ENCODE data around the gene ABHD13. TPM values are rescaled to one million over a fixed set of nuclear protein-coding genes. Genes with fewer than 3 reads are reported as not detected.
"Not testable (repeated sequence)": the region's sequence is repeated elsewhere in the genome, so short reads cannot be mapped to it uniquely, and the experiment has no call there.

ABHD13 gene
- total RNA-seq, 1 donor from 2014 or later: 9.9 TPM

DNA sequence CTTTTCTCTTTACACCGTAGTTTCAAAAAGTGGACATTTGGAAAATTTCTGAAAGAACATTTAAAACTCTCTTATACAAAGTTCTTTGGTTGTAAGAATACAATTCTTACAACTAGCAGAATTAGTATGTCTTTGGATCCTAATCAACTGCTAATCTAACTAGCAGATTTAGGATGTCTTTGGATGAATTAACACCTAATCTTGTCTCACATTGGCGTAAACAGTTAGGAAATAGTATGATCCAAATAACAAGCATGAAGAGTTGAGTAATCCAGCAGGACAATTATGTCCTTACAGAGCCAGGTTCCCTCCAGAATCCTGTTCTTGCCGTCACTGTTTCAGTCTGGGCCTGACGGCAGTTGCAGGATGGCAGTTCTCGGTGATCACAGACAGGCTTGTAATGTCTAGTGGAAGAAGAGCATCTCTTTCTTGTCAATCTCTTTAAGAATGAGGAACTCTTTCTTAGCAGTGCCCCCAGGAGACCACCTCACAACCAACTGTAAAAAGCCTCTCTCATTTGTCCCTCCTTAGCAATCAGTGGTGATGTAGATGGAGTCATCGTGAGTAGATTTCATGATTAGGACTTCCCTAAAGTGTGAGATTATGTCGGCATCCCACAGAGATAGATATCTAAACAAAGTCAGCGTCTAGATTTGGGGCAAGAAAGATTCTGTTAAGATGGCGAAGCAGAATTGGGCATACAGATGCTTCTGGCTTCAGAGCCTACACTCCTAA, 45.6 kb downstream of the ABHD13 start:
- H3K27me3 ChIP-seq (ENCODE audit: control insufficient read depth, insufficient read depth, low read length): no peaks in the 10 kb centered on the region
- no peak overlapping the region for H3K4me3 ChIP-seq (ENCODE audit: low read depth, low read length)
- no peak for DNase-seq (ENCODE audit: low read depth)
- TF ChIP-seq, protein P1, sequence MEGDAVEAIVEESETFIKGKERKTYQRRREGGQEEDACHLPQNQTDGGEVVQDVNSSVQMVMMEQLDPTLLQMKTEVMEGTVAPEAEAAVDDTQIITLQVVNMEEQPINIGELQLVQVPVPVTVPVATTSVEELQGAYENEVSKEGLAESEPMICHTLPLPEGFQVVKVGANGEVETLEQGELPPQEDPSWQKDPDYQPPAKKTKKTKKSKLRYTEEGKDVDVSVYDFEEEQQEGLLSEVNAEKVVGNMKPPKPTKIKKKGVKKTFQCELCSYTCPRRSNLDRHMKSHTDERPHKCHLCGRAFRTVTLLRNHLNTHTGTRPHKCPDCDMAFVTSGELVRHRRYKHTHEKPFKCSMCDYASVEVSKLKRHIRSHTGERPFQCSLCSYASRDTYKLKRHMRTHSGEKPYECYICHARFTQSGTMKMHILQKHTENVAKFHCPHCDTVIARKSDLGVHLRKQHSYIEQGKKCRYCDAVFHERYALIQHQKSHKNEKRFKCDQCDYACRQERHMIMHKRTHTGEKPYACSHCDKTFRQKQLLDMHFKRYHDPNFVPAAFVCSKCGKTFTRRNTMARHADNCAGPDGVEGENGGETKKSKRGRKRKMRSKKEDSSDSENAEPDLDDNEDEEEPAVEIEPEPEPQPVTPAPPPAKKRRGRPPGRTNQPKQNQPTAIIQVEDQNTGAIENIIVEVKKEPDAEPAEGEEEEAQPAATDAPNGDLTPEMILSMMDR (IDR thresholded peaks at IDR 0.05; ENCODE audit: insufficient read depth, low read length, poor library complexity, severe bottlenecking): no peak
- no peaks in the 10 kb centered on the region for H3K36me3 ChIP-seq (ENCODE audit: control insufficient read depth, insufficient read depth, low read length)

DNA sequence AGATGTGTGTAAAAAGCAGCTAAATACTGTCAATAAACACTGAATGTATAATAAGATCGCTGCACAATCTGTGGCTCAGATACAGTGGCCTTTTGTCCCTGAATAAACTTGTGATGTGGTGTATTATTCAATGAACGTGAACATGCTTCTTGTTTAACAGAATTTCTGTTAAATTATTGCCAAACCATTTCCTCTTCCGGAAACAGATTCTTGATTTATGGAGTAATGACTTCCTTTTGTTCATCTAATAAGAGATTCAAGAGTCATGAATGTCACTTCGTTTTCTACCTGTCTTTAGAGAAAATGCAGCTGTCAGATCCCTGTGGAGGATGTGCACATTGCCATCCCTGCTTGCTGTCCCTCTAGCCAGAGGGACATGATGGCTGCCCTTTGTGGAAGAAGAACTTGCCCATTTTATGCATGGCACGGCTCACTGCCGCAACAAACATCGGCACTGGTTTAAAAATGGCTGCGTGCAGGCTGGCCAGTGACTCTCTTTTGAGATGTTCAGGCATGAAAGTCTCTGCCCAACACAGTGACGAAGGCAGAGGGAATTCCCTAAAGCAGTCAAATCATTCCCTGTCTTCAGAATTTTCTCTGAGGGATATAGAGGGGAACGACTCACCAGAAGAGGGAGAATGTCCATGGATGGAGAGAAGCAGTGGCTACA, 48.3 kb downstream of the ABHD13 start:
- no peak for DNase-seq (ENCODE audit: low read depth)
- no peaks in the 10 kb centered on the region for H3K27me3 ChIP-seq (ENCODE audit: control insufficient read depth, insufficient read depth, low read length)
- no peaks in the 10 kb centered on the region for H3K36me3 ChIP-seq (ENCODE audit: control insufficient read depth, insufficient read depth, low read length)
- TF ChIP-seq, protein P1 (IDR thresholded peaks at IDR 0.05; ENCODE audit: insufficient read depth, low read length, poor library complexity, severe bottlenecking): no peak
- H3K4me3 ChIP-seq (ENCODE audit: low read depth, low read length): no peak overlapping the region

DNA sequence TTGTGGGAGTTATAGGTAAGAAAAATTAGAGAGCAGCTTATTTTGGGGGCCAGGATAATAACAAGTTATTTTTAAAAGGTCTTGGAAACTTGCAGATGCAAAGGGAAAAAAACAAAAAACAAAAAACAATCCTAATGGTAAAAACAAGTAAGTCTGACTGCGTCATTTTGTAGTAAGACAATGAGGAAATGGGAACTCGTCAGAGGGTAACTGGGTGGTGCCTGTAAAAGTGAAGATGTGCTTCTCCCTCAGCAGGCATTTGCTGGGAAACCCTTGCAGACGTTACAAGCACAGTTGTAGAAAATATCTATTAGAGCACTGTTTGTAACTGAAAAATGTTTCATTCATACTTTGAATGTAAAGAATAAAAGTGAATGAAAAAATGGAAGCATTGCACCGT, 49.2 kb downstream of the ABHD13 start:
- Histone ChIP-seq H3K27me3 (ENCODE audit: control insufficient read depth, insufficient read depth, low read length) (no peaks in the 10 kb centered on the region), H3K4me3 (ENCODE audit: low read depth, low read length) (no peak overlapping the region), H3K36me3 (ENCODE audit: control insufficient read depth, insufficient read depth, low read length) (no peaks in the 10 kb centered on the region)
- TF ChIP-seq, protein P1 (IDR thresholded peaks at IDR 0.05; ENCODE audit: insufficient read depth, low read length, poor library complexity, severe bottlenecking): no peak
- no peak for DNase-seq (ENCODE audit: low read depth)

DNA sequence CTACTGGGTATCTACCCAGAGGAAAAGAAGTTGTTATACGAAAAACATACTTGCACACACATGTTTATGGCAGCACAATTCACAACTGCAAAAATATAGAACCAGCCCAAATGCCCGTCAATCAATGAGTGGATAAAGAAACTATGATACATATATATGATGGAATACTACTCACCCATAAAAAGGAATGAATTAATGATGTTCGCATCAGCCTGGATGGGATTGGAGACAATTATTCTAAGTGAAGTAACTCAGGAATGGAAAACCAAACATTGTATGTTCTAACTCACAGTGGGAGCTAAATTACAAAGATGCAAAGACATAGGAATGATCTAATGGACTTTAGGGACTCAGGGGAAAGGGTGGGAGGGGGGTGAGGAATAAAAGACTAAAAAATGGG, 49.7 kb downstream of the ABHD13 start:
- H3K27me3 ChIP-seq (ENCODE audit: control insufficient read depth, insufficient read depth, low read length); DNase-seq (ENCODE audit: low read depth); H3K36me3 ChIP-seq (ENCODE audit: control insufficient read depth, insufficient read depth, low read length); H3K4me3 ChIP-seq (ENCODE audit: low read depth, low read length): not testable (repeated sequence)

DNA sequence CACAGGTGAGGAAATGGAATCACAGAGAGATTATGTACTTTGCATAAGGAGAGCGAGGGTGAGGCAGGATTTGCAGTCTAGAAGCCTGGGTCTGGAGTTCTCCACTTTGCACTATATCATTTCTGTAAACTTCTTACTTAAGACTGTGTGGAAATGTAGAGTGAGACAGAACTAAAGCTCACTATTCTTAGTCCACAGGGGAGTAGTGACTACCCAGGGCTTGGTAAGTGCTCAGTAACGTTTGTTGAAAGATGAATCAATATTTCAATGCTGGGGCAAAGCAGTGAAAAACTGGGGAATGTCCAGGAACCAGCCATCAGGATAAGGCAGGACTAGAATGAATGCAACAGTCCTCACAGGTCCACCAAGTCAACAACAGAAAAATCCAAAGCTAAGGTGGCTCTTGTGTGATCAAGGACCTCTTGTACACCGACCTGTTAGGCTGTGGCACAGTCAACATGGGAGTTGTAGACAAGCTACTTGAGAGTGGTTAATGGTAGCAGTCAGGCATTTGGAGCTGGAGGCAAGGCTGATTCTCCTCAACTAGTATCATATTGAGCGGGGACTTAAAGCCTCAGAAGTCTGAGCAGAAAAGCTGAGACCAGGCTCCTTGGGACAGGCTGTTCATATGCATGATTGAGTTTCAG, 50.4 kb downstream of the ABHD13 start:
- H3K27me3 ChIP-seq (ENCODE audit: control insufficient read depth, insufficient read depth, low read length): no peaks in the 10 kb centered on the region
- no peaks in the 10 kb centered on the region for H3K36me3 ChIP-seq (ENCODE audit: control insufficient read depth, insufficient read depth, low read length)
- TF ChIP-seq, protein P1 (IDR thresholded peaks at IDR 0.05; ENCODE audit: insufficient read depth, low read length, poor library complexity, severe bottlenecking): no peak
- DNase-seq (ENCODE audit: low read depth): no peak
- H3K4me3 ChIP-seq (ENCODE audit: low read depth, low read length): no peak overlapping the region

DNA sequence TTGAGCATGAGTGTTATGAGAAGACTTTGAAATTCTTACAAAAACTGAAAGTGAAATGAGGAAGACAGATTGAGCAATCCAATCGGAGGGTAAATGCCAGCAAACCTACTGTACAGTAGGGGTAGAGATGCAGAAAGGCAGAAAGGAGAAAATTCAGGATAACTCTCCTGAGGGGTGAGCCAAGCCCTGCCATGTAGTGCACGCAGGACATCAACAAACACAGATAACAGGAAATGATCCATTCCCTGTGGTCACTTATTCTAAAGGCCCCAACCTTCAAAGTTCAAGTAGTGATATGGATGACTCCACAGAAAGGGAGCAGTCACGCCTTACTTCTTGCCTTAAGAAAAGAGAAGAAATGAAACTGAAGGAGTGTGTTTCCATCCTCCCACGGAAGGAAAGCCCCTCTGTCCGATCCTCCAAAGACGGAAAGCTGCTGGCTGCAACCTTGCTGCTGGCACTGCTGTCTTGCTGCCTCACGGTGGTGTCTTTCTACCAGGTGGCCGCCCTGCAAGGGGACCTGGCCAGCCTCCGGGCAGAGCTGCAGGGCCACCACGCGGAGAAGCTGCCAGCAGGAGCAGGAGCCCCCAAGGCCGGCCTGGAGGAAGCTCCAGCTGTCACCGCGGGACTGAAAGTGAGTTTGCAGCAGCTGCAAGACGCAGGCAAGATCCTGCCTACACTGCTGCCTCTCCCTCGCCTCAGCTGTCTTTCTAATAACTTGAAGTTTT, 51.6 kb downstream of the ABHD13 start, which contains the start of gene TNFSF13B:
Gene TNFSF13B (plus strand): TSS at position 118 of the 728 bp plus-strand sequence. CDS start 178 bp downstream, at position 296.
- peak within 1 kb of the TSS; percentile 14 for H3K4me3 ChIP-seq (ENCODE audit: low read depth, low read length)

More for the DNA sequence above, 51.6 kb downstream of the ABHD13 start, which contains the start of gene TNFSF13B:
- no peak for DNase-seq (ENCODE audit: low read depth)
- TF ChIP-seq, protein P1 (IDR thresholded peaks at IDR 0.05; ENCODE audit: insufficient read depth, low read length, poor library complexity, severe bottlenecking): no peak
- H3K27me3 ChIP-seq (ENCODE audit: control insufficient read depth, insufficient read depth, low read length): no peaks in the 10 kb centered on the region
- no peaks in the 10 kb centered on the region for H3K36me3 ChIP-seq (ENCODE audit: control insufficient read depth, insufficient read depth, low read length)
